Measurements from ENCODE around the gene TBC1D20. TPM values are rescaled to one million over a fixed set of nuclear protein-coding genes. Genes with fewer than 3 reads are reported as not detected.
"Not testable (repeated sequence)": the region's sequence is repeated elsewhere in the genome, so short reads cannot be mapped to it uniquely, and the experiment has no call there.

Gene TBC1D20
- total and polyA plus RNA-seq, 9 donors: 19.1 to 40.1 (median 34.8) TPM

- intact Hi-C loops (cut with DNase I): no loop called here
- TF ChIP-seq EP300 (IDR thresholded peaks at IDR 0.05) (no peak), POLR2A (IDR thresholded peaks at IDR 0.05) (no peak), CTCF (IDR thresholded peaks at IDR 0.05) (no peak)
- H3K27me3 ChIP-seq: no peaks in the 10 kb centered on the region
- no peak overlapping the region for H3K4me3 ChIP-seq
- no peaks in the 10 kb centered on the region for H3K9me3 ChIP-seq
- H3K27ac ChIP-seq: no peak overlapping the region
- no peaks in the 10 kb centered on the region for H3K36me3 ChIP-seq
- H3K4me1 ChIP-seq (ENCODE audit: insufficient read depth): no peaks in the 10 kb centered on the region
- no peak for DNase-seq
- 84 to 86% (median 86%) methylated on average over 21 of the region's 21 CpGs for WGBS, 3 donors
Observed at GRCh38 chr20:388034-388994, 74.0 kb downstream of the TBC1D20 start.

GRCh38 chr20:387520-387919 is 74.8 kb downstream of the TBC1D20 start:
- no peak for TF ChIP-seq POLR2A (IDR thresholded peaks at IDR 0.05)
- no peak for TF ChIP-seq EP300 (IDR thresholded peaks at IDR 0.05)
- TF ChIP-seq CTCF (IDR thresholded peaks at IDR 0.05): no peak
- Histone ChIP-seq H3K4me3 (no peak overlapping the region), H3K36me3 (no peaks in the 10 kb centered on the region), H3K9me3 (no peaks in the 10 kb centered on the region), H3K4me1 (ENCODE audit: insufficient read depth) (no peaks in the 10 kb centered on the region), H3K27ac (no peak overlapping the region), H3K27me3 (no peaks in the 10 kb centered on the region)
- DNase-seq: no peak
- 93 to 96% (median 93%) methylated on average over 3 of the region's 3 CpGs for WGBS, 3 donors
- intact Hi-C loops (cut with DNase I): no loop called here

GRCh38 chr20:386634-387033 is 75.7 kb downstream of the TBC1D20 start:
- H3K4me3 ChIP-seq; H3K27me3 ChIP-seq; DNase-seq; H3K4me1 ChIP-seq (ENCODE audit: insufficient read depth); H3K9me3 ChIP-seq; intact Hi-C loops (cut with DNase I); H3K27ac ChIP-seq; H3K36me3 ChIP-seq: not testable (repeated sequence)
- 95 to 97% (median 96%) methylated on average over 8 of the region's 8 CpGs for WGBS, 3 donors

Small RNAs within 50 kb of the gene (small RNA-seq; reads per million reads assigned to genes)
- gene RF00019: not detected

Other genes with a start within 250 kb of the TBC1D20 start
- not detected for gene DEFB129, start 235.3 kb downstream of the TBC1D20 start, total RNA-seq
- not detected for gene DEFB129, start 235.3 kb downstream of the TBC1D20 start, polyA plus RNA-seq
- gene DEFB132, start 204.8 kb downstream of the TBC1D20 start, total RNA-seq: not detected
- gene DEFB132, start 204.8 kb downstream of the TBC1D20 start, polyA plus RNA-seq: not detected
- 10 to 100 TPM in 6 of 7 donors, 1 to 10 TPM in 1; 6.6 to 17.5 (median 11.7) TPM for gene C20orf96, start 171.8 kb downstream of the TBC1D20 start, total RNA-seq
- 10 to 100 TPM; 11.7 to 14.7 TPM for gene C20orf96, start 171.8 kb downstream of the TBC1D20 start, polyA plus RNA-seq
- gene ZCCHC3, start 165.0 kb downstream of the TBC1D20 start, total RNA-seq: 10 to 100 TPM; 13.6 to 28.1 (median 23.1) TPM
- gene ZCCHC3, start 165.0 kb downstream of the TBC1D20 start, polyA plus RNA-seq: 10 to 100 TPM; 16.8 to 23.2 TPM
- 10 to 100 TPM in 5 of 7 donors, 1 to 10 TPM in 2; 4.8 to 34.1 (median 25.7) TPM for gene SOX12, start 137.0 kb downstream of the TBC1D20 start, total RNA-seq
- 1 to 10 TPM; 4.1 to 8.7 TPM for gene SOX12, start 137.0 kb downstream of the TBC1D20 start, polyA plus RNA-seq
- gene NRSN2, start 115.4 kb downstream of the TBC1D20 start, total RNA-seq: 10 to 100 TPM; 20.5 to 77.9 (median 43.8) TPM
- 10 to 100 TPM; 32.4 to 36.7 TPM for gene NRSN2, start 115.4 kb downstream of the TBC1D20 start, polyA plus RNA-seq
- gene TRIB3, start 81.8 kb downstream of the TBC1D20 start, total RNA-seq: 10 to 100 TPM in 1 of 7 donors, 1 to 10 TPM in 6; 1.5 to 55.1 (median 4.9) TPM
- gene TRIB3, start 81.8 kb downstream of the TBC1D20 start, polyA plus RNA-seq: 1 to 10 TPM; 2.3 to 2.7 TPM
- gene RBCK1, start 54.2 kb downstream of the TBC1D20 start, total RNA-seq: 10 to 100 TPM; 56.5 to 86.9 (median 76.6) TPM
- 10 to 100 TPM; 53.5 to 85.2 TPM for gene RBCK1, start 54.2 kb downstream of the TBC1D20 start, polyA plus RNA-seq
- gene CSNK2A1, start 81.3 kb upstream of the TBC1D20 start, total RNA-seq: 100 to 1,000 TPM in 1 of 7 donors, 10 to 100 TPM in 6; 40.9 to 117 (median 95.7) TPM
- 100 to 1,000 TPM in 1 of 2 donors, 10 to 100 TPM in 1; 35.8 to 145 TPM for gene CSNK2A1, start 81.3 kb upstream of the TBC1D20 start, polyA plus RNA-seq
- under 1 TPM in 5 of 7 donors, not detected in 2; 0.23 to 0.75 (median 0.33) TPM for gene TCF15, start 147.8 kb upstream of the TBC1D20 start, total RNA-seq
- under 1 TPM; 0.15 to 0.18 TPM for gene TCF15, start 147.8 kb upstream of the TBC1D20 start, polyA plus RNA-seq
- gene SRXN1, start 190.7 kb upstream of the TBC1D20 start, total RNA-seq: 10 to 100 TPM; 17.9 to 32.9 (median 25.1) TPM
- gene SRXN1, start 190.7 kb upstream of the TBC1D20 start, polyA plus RNA-seq: 10 to 100 TPM; 12.0 to 34.2 TPM
- not detected for gene SCRT2, start 213.3 kb upstream of the TBC1D20 start, total RNA-seq
- not detected for gene SCRT2, start 213.3 kb upstream of the TBC1D20 start, polyA plus RNA-seq